GM19193 (cell line): ENCODE data around the gene CALCOCO1.
A peak's percentile ranks its signal among the peaks of the same experiment; 100 is the strongest.

Experiments used
- POLR2A ChIP-seq: IDR thresholded peaks from 4 replicates; pipeline ENCODE4 v1.6.1; 2011; ENCODE audit not compliant: insufficient read depth, insufficient read length; ENCODE audit errors: extremely low read depth

Gene CALCOCO1

DNA sequence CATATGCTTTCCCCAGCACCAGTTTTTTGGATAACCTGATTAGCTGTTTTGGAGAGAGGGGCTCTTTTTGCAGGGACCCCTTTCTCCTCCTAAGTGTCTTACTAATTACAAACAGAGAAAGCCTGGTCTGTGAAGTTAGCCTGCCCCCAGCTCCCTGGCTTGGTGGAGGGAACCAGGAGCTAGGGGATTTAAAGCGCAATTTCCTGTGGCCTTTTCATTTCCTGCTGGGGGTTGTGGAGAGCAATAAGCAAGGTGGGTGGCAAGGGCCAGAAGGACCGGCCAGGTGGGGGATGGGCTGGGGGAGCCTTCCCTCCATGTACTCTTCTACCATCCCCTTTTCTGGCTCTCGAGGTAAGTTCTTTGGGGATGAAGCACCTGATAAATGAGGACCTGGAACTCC is 28.6 kb upstream of the CALCOCO1 start:
- no peak for TF ChIP-seq POLR2A

DNA sequence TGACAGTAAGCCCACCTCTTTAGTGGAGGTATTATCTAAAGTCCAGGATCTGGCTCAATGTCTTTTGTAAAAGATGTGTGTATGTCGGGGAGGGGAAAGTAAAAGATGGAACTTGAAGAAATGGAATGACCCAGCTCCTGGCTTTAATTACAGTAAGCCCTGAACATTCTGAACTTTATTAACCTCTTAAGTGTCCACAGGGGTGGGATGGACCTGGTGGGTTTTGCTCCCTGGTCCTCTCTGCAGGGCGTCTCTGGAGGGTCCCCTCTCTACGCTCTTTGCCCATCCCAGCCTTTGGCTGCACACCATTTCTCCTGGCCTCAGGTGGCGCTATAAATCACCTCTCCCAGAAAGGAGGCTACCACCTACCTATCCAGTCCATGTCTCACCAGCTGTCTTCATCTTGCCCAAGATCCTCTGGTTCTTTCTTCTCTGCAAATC is 28.2 kb upstream of the CALCOCO1 start:
- TF ChIP-seq POLR2A = no peak

DNA sequence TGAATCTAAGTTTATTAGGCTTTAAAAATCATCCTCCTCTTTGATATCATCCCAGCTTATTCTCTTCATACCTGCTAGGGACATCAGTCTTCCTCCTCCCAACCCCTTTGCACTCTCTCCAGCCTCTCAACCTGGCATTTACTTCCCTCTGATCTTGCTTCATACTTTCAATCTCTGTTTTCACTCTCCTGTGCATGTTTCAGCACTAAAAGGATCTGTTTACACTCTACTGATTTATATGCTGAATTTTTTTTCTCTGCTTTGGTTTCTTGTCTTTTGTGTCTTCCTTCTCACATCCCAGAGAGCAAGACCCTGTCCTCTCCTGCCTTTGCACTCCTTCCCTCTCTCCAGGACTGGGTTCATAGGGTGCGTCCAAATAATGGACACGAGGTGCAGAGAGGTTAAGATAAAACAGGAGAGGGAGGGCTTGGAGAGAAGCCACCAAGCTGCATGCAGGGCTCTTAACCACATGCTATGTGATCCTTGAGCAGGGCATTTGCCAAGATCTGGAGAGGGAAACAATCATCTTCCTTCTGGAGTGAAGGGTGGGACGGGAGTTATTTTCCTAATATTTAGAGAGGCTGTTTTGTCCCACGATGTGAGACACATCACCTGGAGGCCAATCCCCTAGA is 27.5 kb upstream of the CALCOCO1 start:
- TF ChIP-seq POLR2A = no peak

DNA sequence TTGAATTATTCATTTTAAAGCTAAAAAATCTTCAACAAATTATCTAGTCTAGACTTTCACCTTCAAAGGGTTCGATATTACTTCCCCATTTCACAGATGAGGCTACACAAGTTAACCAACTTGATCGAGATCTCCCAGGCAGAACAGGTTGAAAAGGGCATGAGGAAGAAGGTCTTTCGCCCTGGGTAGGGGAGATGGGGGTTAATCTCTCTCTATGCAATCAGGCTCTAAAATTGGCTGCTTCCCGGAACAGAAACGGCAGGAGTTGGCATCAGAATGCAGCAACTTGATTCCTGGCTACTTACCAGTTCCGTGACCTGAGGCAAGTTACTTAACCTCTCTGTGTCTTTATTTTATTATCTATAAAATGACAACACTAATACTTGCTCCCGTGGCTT is 26.9 kb upstream of the CALCOCO1 start:
- no peak for TF ChIP-seq POLR2A

DNA sequence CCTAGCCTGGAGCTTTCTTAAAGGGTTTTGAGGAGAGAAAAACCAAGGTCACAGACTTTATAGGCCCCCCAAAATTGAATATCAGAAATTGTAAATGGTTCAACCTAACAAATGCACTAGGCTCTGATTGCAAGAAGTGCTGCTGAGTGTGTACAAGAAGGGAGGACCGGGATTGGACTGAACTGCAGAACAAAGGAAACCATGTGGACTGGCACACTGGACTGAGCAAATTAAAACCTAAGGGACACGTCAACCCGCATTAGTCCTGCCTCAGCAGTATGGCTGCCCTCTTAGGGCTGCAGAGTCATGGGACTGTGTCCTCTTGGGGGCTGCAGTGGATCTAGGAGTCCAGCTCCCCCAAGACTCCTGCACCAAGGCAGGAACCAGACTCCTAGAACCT is 25.4 kb upstream of the CALCOCO1 start:
- TF ChIP-seq POLR2A = no peak

DNA sequence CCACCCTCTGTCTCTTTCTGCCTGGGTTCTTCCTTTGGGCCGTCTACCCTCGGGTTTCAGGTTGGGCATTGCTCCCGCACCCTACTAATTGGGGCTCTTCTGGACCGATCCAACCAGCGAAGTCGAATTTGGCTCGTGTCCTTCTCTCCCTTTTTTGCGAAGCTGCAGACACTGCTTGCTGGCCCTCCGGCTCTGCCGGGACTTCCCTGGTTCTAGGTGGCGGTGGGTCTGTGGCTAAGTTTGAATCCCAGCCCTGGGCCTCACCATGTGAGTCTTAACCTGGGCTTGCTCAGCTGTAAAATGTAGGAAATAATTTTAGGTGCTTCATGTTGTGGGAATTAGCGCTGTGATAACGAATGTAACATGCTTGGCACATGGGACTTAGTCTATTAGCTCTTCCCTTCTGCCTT is 24.9 kb upstream of the CALCOCO1 start:
- no peak for TF ChIP-seq POLR2A

DNA sequence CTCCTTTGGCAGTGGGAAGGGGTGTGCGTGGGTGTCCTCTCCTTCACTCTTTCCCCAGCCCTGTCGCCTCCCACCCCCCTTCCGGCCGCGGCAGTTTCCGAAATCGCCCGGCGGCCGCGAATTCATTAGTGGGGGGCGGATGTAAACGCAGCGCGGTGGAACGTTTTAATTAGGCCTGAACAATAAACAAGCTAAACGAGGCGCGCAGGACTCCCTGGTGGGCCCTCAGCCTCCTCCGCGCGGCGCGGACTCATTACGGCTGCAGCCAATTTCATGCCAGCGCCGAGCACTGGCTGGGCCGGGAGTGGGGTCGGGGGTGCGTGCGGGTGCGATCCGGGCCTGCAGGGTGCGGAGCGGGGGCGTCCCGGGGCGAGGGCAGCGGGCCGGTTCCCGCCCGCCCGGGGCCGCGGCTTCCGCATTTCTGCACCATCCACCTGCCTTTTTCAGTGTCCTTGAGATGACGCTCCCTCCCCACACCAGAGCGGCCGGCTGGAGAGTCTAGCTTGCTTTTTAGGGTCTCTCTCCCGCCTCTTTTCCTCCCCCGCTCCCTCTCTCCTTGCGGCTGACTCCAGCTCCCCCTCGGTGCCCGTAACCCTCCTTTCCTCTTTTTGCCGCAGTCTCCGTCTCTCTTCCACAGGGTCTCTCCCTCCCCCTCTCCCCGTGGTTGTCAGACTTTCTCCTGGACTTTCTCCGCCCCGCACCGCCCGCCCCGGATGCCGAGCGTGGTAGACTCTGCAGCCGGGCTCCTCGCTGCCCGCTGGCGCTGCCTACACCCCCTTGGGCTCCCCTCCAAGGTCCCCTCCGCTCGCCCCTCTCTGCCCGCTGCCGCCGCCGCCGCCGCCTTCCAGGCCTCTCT is 24.3 kb upstream of the CALCOCO1 start, which contains the start of gene CISTR:
CISTR (minus strand) TSS at position 644 of the 856 bp plus-strand sequence.
- peak; percentile 64 for TF ChIP-seq POLR2A

DNA sequence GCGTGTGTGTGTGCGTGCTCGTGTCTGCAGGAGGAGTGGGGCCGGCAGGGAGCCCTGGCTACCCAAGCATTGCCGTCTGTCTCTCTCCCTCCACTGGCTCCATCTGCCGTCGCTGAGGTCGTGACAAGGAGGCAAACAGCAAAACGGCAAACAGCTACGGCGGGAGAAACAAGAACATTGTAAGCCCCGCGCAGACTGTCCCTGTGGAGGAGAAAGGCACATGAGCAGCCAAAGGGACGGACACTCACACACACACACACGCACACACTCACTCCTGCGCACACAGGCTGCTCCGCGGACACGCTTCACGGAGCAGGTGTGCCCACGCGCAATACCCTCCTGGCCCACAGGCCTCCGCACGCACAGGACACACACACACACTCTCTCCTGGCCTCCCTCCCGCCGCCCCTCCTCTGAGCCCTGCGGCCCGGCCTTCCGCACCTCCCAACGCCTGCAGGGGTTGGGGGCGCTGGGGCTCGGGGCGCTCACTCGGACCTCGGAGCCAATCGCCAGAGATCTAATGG is 23.6 kb upstream of the CALCOCO1 start:
- no peak for TF ChIP-seq POLR2A

DNA sequence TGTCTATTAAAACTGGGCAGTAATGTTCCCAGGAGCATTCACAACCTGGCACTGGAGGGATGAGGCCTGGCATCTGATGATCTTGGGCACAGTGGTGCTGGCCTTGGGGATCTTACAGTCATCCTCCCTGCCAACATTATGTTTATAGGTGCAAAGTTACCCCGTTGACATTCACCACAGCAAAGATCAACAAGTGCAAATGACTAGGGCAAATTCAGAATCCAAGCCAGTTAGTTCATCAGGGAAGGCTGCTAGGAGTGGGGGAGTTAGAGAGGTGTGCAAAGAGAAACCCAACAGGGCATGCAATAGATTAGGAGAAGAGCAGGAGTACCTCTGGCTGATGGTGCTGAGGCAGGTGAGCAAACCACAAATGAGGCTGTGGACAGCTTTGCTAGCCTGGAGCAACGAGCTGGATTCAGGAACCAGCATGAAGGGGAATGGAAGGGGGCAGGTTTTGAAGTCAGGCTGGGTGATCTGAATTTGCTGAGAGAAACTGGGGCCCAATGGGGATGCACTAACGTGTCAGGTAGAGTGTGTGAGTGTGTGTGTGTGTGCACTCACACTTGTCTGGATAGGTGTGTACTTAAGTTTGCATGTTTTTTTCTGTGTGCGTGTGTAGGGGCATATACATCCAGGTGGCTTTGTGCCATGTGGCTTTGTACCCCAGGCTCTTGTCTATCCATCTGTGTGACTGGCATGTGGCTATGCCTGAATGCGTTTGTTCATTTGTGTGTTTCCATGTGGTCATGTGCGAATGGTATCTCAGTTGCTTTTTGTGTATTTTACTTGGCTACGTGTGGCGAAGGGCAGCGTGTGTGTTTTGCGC is 22.9 kb upstream of the CALCOCO1 start:
- TF ChIP-seq POLR2A = no peak

DNA sequence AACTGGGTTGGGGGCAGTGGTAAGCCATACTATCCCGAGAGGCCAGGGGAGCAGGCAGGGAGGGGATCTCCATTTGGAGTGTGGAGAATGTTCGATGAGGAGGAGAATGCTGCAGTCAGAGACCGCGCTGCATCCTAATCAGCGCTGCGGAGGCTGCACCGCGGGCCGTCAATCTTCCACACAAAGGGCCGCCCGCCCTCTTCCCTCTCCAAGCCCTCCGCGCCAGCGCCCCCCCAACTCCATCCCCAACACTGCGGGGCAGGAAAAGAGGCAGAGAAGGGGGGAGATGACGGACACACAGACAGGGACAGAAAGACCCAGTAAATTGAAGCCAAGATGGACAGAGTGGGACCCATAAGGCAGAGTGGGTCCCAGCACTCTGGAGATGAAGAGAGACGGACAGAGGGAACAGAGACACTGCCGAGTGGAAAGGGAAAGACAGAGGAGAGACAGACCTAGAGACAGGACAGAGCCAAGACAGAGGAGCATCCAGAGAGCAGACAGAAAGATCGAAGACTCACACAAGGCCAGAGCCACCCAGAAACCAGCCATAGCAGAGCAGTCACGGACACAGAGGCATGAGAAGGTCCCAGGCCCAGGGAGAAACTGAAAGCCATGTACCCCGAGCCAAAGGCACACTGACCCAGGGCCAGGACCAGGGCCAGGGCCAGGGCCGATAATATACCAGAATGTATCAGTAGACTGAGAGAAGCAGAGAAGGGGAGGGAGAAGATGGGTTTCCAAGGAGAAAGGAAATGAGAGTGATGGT is 21.0 kb upstream of the CALCOCO1 start:
- no peak for TF ChIP-seq POLR2A

DNA sequence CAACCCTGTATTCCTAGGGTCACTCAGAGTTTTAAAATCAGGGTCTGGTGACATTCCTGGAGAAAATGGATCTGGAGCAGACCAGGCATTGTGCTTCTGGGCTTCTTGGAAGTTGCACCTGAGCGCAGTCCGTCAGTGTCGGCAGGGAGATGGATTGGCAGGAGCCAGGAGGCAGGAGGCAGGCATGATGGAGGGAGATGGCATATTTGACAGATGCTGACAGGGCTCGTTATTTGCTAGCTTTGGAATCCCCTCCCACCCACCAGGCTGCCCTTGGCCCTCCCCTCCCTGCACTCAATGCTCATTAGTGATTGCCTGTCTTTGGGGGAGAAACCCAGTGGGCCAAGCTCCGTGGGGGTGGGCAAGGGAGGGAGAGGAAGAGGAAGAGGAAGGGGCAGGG is 19.8 kb upstream of the CALCOCO1 start:
- no peak for TF ChIP-seq POLR2A

DNA sequence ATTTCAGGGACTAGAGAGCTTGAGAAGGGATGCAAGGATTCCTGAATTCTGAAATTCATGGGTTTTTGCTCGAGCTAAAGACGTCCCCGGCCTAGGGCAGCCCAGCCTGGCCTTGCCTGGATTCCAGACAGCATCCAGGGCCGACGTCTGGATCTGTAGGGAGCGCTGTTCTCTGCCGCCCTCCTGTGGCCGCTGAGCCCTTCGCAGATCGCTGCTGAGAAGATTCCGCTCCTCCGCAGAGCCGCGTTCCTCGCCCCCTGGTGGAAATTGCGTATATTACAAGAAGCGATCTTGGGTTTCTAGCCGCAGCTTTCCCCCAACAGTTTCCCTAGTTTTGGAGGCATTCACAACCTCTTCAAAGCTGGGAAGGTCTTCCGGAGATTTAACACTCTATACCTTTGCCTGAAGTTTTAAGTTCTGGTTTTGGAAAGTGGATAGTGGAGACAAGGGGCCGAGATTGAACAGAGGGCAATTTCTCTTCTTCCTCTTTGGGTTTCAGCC is 19.4 kb upstream of the CALCOCO1 start:
- TF ChIP-seq POLR2A = no peak

DNA sequence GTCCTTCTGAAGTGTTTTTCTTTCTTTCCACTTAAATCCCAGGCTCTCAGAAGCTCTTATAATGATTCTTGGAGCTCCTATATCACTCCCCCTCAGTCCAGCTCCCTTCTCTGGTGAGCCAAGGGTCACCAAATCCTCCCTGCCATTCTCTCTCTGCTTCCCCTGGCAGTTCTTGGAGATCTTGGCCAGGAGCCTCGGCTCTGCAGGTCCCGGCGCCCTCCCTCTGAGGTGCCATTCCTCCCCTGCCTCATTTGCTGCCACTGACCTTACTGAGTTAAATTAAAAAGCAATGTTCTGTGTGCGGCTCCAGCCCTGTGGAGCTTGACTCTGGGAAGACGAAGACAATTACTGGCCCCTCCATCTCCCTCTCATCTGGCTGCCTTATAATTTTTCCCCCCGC is 17.5 kb upstream of the CALCOCO1 start:
- no peak for TF ChIP-seq POLR2A

DNA sequence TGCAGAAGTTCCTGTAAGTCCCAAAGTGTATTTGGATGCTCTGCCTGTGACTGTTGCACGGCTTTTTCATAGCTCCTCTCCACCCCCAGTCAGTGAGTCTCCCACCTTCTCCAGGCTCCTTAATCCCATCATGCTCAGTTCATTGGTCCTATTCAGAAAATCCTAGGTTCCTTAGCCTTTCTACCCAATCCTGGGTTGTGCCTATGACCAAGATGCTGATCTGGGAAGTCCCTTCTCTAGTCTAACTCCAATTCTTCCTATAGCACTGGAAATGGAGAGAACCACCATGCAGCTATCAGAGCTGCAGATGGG is 16.8 kb upstream of the CALCOCO1 start:
- no peak for TF ChIP-seq POLR2A
